Keratinocyte (primary cell): ENCODE results near the gene CFAP157. TPM values are rescaled to one million over a fixed set of nuclear protein-coding genes. Genes with fewer than 3 reads are reported as not detected.

Experiments
- DNase-seq: peaks from one replicate; pipeline ENCODE4 v3.0.0-alpha.2; 2011; ENCODE audit warnings: low read depth, missing footprints, low spot score
- FAIRE-seq: peaks from 2 replicates; lab custom pipeline; 2011; peaks lifted over from hg19 to GRCh38; lab: Jason Lieb, UNC
- H2AFZ ChIP-seq: 2 replicates; pipeline ENCODE4 v1.6.0; 2012; ENCODE audit warnings: low read length, control low read depth, inconsistent platforms; ENCODE audit not compliant: control insufficient read depth
- H3K27ac ChIP-seq: 2 replicates; pipeline ENCODE4 v1.5.1; 2011; ENCODE audit warnings: low read length; ENCODE audit not compliant: control insufficient read depth, insufficient read depth
- H3K27me3 ChIP-seq: 3 replicates; pipeline ENCODE4 v1.6.0; 2011; ENCODE audit warnings: low read length; ENCODE audit not compliant: control insufficient read depth, insufficient read depth; ENCODE audit errors: extremely low read depth
- H3K36me3 ChIP-seq, 2 experiments: 2 replicates in 1 of 2; 3 replicates in 1 of 2; pipeline ENCODE4 v1.5.1; 2011; ENCODE audit warnings: low read length in 2 of 2, mild to moderate bottlenecking in 1 of 2; ENCODE audit not compliant: control insufficient read depth in 2 of 2, insufficient read depth in 2 of 2; ENCODE audit errors: extremely low read depth in 1 of 2
- H3K4me1 ChIP-seq: 3 replicates; pipeline ENCODE4 v1.5.1; 2011; ENCODE audit warnings: low read length; ENCODE audit not compliant: control insufficient read depth, insufficient read depth; ENCODE audit errors: extremely low read depth
- H3K4me2 ChIP-seq: 3 replicates; pipeline ENCODE4 v1.6.0; 2011; ENCODE audit warnings: low read depth, low read length; ENCODE audit not compliant: control insufficient read depth, insufficient read depth; ENCODE audit errors: extremely low read depth
- H3K4me3 ChIP-seq, 3 experiments: fragments of 200-600 bp in 1 of 3; sonication (generic) in 1 of 3; 2 replicates in 2 of 3; 3 replicates in 1 of 3; pipeline ENCODE4 v1.5.1; 2011 to 2016; ENCODE audit warnings: low read length in 3 of 3, mild to moderate bottlenecking in 3 of 3, control low read depth in 2 of 3, inconsistent platforms in 1 of 3, low read depth in 1 of 3, mixed read lengths in 1 of 3, mixed run types in 1 of 3, moderate library complexity in 1 of 3; ENCODE audit not compliant: control insufficient read depth in 2 of 3, insufficient read depth in 2 of 3; ENCODE audit errors: extremely low read depth in 1 of 3
- H3K79me2 ChIP-seq: 2 replicates; pipeline ENCODE4 v1.6.0; 2012; ENCODE audit warnings: low read length; ENCODE audit not compliant: control insufficient read depth, insufficient read depth
- H3K9ac ChIP-seq: 3 replicates; pipeline ENCODE4 v1.6.0; 2011; ENCODE audit warnings: low read length; ENCODE audit not compliant: control insufficient read depth, insufficient read depth; ENCODE audit errors: extremely low read depth
- H3K9me1 ChIP-seq: 3 replicates; pipeline ENCODE4 v1.6.0; 2011; ENCODE audit warnings: low read length; ENCODE audit not compliant: control insufficient read depth, insufficient read depth; ENCODE audit errors: extremely low read depth
- H3K9me3 ChIP-seq: 2 replicates; pipeline ENCODE4 v1.5.1; 2012; ENCODE audit warnings: low read depth, low read length; ENCODE audit not compliant: control insufficient read depth
- H4K20me1 ChIP-seq: 3 replicates; pipeline ENCODE4 v1.6.0; 2011; ENCODE audit warnings: low read length; ENCODE audit not compliant: control insufficient read depth, insufficient read depth; ENCODE audit errors: extremely low read depth
- EZH2 ChIP-seq: IDR thresholded peaks from one replicate; pipeline ENCODE4 v1.6.1; 2012; ENCODE audit warnings: inconsistent platforms, mild to moderate bottlenecking, low read length, moderate library complexity
- dilution Hi-C: fragments of 300-500 bp; cut with MboI; formaldehyde crosslinking; loops from one replicate; pipeline ENCODE4 v1.7.0; 2020; ENCODE audit warnings: low sequenced_read_pairs; ENCODE audit not compliant: extremely low pct_ligation_motif_present
- polyA plus RNA-seq, 5 experiments: library from polyadenylated mRNA; depleted of rRNA in 3 of 5; stranded (reverse) in 3 of 5; stranded (forward) in 1 of 5; unstranded in 1 of 5; fragments of >200 nt; gene quantifications; 1 replicate in 1 of 5; 2 replicates in 3 of 5; 3 replicates in 1 of 5; pipeline versions ENCODE4 v1.2.1 to v1.2.3, GENCODE V29; 2011 to 2012; ENCODE audit warnings: missing spikeins in 2 of 5, low read depth in 1 of 5, low replicate concordance in 1 of 5
- TF ChIP-seq, protein P1 (sequence below), 3 experiments: IDR thresholded peaks in 1 of 3; conservative IDR thresholded peaks in 1 of 3; optimal IDR thresholded peaks in 1 of 3; 2 replicates in 2 of 3; 3 replicates in 1 of 3; pipeline versions ENCODE3 to v1.5.1; 2011; ENCODE audit warnings: low read length in 3 of 3, mild to moderate bottlenecking in 3 of 3, moderate library complexity in 2 of 3, control low read depth in 1 of 3, inconsistent platforms in 1 of 3; ENCODE audit not compliant: insufficient read depth in 2 of 3; ENCODE audit errors: extremely low read depth in 1 of 3

The CFAP157 gene
- polyA plus RNA-seq, 1 donor (not counting 4 experiments of a cell fraction or from before 2014, with no cell fraction given), result not detected

GRCh38 chr9:127708952-127709587, 2.3 kb downstream of the CFAP157 start:
- Histone ChIP-seq H3K27me3 (no peaks in the 10 kb centered on the region), H3K9me3 (no peaks in the 10 kb centered on the region), H3K4me2 (no peak overlapping the region), H3K9ac (no peak overlapping the region), H3K79me2 (peaks cover 4% of the 10 kb centered on the region), H3K27ac (no peak overlapping the region), H3K36me3 (peaks cover 0 to 4% of the 10 kb centered on the region in 2 experiments), H3K4me1 (peaks cover 1% of the 10 kb centered on the region), H2AFZ (no peak overlapping the region), H3K9me1 (no peaks in the 10 kb centered on the region), H4K20me1 (no peaks in the 10 kb centered on the region), H3K4me3 (no peak overlapping the region)
- TF ChIP-seq, protein P1, sequence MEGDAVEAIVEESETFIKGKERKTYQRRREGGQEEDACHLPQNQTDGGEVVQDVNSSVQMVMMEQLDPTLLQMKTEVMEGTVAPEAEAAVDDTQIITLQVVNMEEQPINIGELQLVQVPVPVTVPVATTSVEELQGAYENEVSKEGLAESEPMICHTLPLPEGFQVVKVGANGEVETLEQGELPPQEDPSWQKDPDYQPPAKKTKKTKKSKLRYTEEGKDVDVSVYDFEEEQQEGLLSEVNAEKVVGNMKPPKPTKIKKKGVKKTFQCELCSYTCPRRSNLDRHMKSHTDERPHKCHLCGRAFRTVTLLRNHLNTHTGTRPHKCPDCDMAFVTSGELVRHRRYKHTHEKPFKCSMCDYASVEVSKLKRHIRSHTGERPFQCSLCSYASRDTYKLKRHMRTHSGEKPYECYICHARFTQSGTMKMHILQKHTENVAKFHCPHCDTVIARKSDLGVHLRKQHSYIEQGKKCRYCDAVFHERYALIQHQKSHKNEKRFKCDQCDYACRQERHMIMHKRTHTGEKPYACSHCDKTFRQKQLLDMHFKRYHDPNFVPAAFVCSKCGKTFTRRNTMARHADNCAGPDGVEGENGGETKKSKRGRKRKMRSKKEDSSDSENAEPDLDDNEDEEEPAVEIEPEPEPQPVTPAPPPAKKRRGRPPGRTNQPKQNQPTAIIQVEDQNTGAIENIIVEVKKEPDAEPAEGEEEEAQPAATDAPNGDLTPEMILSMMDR (optimal IDR thresholded peaks at IDR 0.05 in 1 of 3, IDR thresholded peaks at IDR 0.05 in 1 of 3, conservative IDR thresholded peaks at IDR 0.05 in 1 of 3; ENCODE audit: extremely low read depth in 1 of 3, insufficient read depth in 2 of 3, low read length in 3 of 3), result no peak
- no peak for TF ChIP-seq EZH2
- no peak for DNase-seq
- dilution Hi-C loops, result no loop called here
- FAIRE-seq, result no peak

- FAIRE-seq (no peak), DNase-seq (no peak)
- Histone ChIP-seq H3K4me2 (no peak overlapping the region), H3K27me3 (no peaks in the 10 kb centered on the region), H3K36me3 (peaks cover 0 to 4% of the 10 kb centered on the region in 2 experiments), H3K9ac (no peak overlapping the region), H3K4me1 (peaks cover 6% of the 10 kb centered on the region), H3K4me3 (no peak overlapping the region), H4K20me1 (no peaks in the 10 kb centered on the region), H3K9me3 (no peaks in the 10 kb centered on the region), H3K27ac (no peak overlapping the region), H3K79me2 (peaks cover 9% of the 10 kb centered on the region), H2AFZ (no peak overlapping the region), H3K9me1 (no peaks in the 10 kb centered on the region)
- no peak for TF ChIP-seq EZH2
- TF ChIP-seq, protein P1 (optimal IDR thresholded peaks at IDR 0.05 in 1 of 3, IDR thresholded peaks at IDR 0.05 in 1 of 3, conservative IDR thresholded peaks at IDR 0.05 in 1 of 3; ENCODE audit: extremely low read depth in 1 of 3, insufficient read depth in 2 of 3, low read length in 3 of 3), result no peak
- dilution Hi-C loops, result no loop called here
Measured at GRCh38 chr9:127710204-127710783, 3.5 kb downstream of the CFAP157 start.
